ENCODE measurements around the gene VAMP7.

DNA sequence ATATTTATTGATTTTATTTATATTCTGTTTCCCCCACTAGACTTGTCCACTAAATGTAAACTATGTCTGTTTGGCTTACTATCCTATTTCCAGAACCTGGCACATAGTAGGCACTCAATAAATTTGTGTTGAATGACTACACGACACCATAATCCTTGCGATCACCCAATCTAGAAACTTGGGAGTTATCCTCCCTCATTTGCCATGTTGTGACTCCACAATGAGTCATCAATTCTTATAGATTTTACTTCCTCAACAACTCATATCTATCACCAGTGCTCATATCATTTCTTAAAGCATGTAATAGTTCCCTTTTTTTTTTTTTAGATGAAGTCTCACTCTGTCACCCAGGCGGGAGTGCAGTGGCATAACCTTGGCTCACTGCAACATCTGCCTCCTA, 39.9 kb upstream of the VAMP7 start:
- TF ChIP-seq, protein P1, sequence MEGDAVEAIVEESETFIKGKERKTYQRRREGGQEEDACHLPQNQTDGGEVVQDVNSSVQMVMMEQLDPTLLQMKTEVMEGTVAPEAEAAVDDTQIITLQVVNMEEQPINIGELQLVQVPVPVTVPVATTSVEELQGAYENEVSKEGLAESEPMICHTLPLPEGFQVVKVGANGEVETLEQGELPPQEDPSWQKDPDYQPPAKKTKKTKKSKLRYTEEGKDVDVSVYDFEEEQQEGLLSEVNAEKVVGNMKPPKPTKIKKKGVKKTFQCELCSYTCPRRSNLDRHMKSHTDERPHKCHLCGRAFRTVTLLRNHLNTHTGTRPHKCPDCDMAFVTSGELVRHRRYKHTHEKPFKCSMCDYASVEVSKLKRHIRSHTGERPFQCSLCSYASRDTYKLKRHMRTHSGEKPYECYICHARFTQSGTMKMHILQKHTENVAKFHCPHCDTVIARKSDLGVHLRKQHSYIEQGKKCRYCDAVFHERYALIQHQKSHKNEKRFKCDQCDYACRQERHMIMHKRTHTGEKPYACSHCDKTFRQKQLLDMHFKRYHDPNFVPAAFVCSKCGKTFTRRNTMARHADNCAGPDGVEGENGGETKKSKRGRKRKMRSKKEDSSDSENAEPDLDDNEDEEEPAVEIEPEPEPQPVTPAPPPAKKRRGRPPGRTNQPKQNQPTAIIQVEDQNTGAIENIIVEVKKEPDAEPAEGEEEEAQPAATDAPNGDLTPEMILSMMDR (IDR thresholded peaks at IDR 0.05; ENCODE audit: insufficient read depth, low read length), result no peak
- TF ChIP-seq GABPA (IDR thresholded peaks at IDR 0.05; ENCODE audit: low read depth), result no peak
- TF ChIP-seq, protein P2, sequence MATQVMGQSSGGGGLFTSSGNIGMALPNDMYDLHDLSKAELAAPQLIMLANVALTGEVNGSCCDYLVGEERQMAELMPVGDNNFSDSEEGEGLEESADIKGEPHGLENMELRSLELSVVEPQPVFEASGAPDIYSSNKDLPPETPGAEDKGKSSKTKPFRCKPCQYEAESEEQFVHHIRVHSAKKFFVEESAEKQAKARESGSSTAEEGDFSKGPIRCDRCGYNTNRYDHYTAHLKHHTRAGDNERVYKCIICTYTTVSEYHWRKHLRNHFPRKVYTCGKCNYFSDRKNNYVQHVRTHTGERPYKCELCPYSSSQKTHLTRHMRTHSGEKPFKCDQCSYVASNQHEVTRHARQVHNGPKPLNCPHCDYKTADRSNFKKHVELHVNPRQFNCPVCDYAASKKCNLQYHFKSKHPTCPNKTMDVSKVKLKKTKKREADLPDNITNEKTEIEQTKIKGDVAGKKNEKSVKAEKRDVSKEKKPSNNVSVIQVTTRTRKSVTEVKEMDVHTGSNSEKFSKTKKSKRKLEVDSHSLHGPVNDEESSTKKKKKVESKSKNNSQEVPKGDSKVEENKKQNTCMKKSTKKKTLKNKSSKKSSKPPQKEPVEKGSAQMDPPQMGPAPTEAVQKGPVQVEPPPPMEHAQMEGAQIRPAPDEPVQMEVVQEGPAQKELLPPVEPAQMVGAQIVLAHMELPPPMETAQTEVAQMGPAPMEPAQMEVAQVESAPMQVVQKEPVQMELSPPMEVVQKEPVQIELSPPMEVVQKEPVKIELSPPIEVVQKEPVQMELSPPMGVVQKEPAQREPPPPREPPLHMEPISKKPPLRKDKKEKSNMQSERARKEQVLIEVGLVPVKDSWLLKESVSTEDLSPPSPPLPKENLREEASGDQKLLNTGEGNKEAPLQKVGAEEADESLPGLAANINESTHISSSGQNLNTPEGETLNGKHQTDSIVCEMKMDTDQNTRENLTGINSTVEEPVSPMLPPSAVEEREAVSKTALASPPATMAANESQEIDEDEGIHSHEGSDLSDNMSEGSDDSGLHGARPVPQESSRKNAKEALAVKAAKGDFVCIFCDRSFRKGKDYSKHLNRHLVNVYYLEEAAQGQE (IDR thresholded peaks at IDR 0.05; ENCODE audit: insufficient replicate concordance, low read depth), result no peak

Measured in HL-60 (cell line).